Lung (tissue), 12 donors: ENCODE data around the gene MDFI. TPM values are rescaled to one million over a fixed set of nuclear protein-coding genes. Genes with fewer than 3 reads are reported as not detected.

ENCODE experiments used
- ATAC-seq: fragments of 200-7000 bp; cut with Tn5 transposase; one replicate; pipeline ENCODE4 v1.9.1; 2020; ENCODE audit warnings: moderate number of reproducible peaks; ENCODE audit not compliant: insufficient read depth, low FRiP score
- DNase-seq, 3 donors: peaks; one replicate each; pipeline ENCODE4 v3.0.0-alpha.2; 2013 to 2017
- H3K27ac ChIP-seq, 2 donors: one replicate each; pipeline ENCODE4 v1.5.1; 2013; ENCODE audit warnings: mild to moderate bottlenecking in 2 of 2, moderate library complexity in 2 of 2, control low read depth in 1 of 2, inconsistent platforms in 1 of 2, low read depth in 1 of 2, low read length in 1 of 2
- H3K27me3 ChIP-seq, 3 donors: one replicate each; pipeline ENCODE4 v1.5.1; 2013; ENCODE audit warnings: low read length in 2 of 3; ENCODE audit not compliant: control insufficient read depth in 3 of 3, insufficient read depth in 3 of 3
- H3K36me3 ChIP-seq, 4 donors: one replicate each; pipeline ENCODE4 v1.5.1; 2013; ENCODE audit warnings: low read length in 4 of 4, mild to moderate bottlenecking in 1 of 4, moderate library complexity in 1 of 4; ENCODE audit not compliant: control insufficient read depth in 4 of 4, insufficient read depth in 4 of 4
- H3K4me1 ChIP-seq, 5 donors: one replicate each; pipeline ENCODE4 v1.5.1; 2013; ENCODE audit warnings: low read length in 5 of 5, mild to moderate bottlenecking in 2 of 5, moderate library complexity in 1 of 5; ENCODE audit not compliant: control insufficient read depth in 5 of 5, insufficient read depth in 5 of 5
- H3K4me3 ChIP-seq: one replicate; pipeline ENCODE4 v1.5.1; 2013; ENCODE audit warnings: mild to moderate bottlenecking, control low read depth, moderate library complexity
- H3K9ac ChIP-seq, 2 donors: one replicate each; pipeline ENCODE4 v1.5.1; 2013; ENCODE audit warnings: low read length in 2 of 2, control low read depth in 1 of 2; ENCODE audit not compliant: insufficient read depth in 1 of 2
- H3K9me3 ChIP-seq, 4 donors: one replicate each; pipeline ENCODE4 v1.5.1; 2013; ENCODE audit warnings: low read length in 3 of 4, mild to moderate bottlenecking in 1 of 4, moderate library complexity in 1 of 4; ENCODE audit not compliant: control insufficient read depth in 4 of 4, insufficient read depth in 3 of 4
- WGBS, 2 donors: extraction: QIAGEN DNeasy Blood & Tissue Kit; methylation state at CpG; one replicate each; pipeline ENCODE4 v1.1.7; 2013; 5-methylcytosine and 5-hydroxymethylcytosine counted together
- polyA plus RNA-seq, 2 donors: library from polyadenylated mRNA; stranded (reverse); fragments of 200-250 nt; gene quantifications; one replicate each; pipeline ENCODE4 v1.2.1, GENCODE V29; 2013
- total RNA-seq, 2 donors: library from RNA; depleted of rRNA in 1 of 2; stranded (reverse); fragments of >200 nt in 1 of 2; gene quantifications; one replicate each; pipeline ENCODE4 v1.2.1, GENCODE V29; 2014 to 2021
- TF ChIP-seq, protein P1 (sequence below): IDR thresholded peaks from 2 replicates; pipeline ENCODE4 v1.5.1; 2012; ENCODE audit warnings: mild to moderate bottlenecking; ENCODE audit errors: control extremely low read depth, extremely low read depth
- donor health status: control.
- donor health status: control.
- donor health status: Bipolar disorder and iron deficiency.
- donor health status: healthy.
- donor health status: DM: yes; HTN: yes; CAD: no.

MDFI gene
- total and polyA plus RNA-seq, 4 donors: 16.4 to 36.4 (median 21.9) TPM

DNA sequence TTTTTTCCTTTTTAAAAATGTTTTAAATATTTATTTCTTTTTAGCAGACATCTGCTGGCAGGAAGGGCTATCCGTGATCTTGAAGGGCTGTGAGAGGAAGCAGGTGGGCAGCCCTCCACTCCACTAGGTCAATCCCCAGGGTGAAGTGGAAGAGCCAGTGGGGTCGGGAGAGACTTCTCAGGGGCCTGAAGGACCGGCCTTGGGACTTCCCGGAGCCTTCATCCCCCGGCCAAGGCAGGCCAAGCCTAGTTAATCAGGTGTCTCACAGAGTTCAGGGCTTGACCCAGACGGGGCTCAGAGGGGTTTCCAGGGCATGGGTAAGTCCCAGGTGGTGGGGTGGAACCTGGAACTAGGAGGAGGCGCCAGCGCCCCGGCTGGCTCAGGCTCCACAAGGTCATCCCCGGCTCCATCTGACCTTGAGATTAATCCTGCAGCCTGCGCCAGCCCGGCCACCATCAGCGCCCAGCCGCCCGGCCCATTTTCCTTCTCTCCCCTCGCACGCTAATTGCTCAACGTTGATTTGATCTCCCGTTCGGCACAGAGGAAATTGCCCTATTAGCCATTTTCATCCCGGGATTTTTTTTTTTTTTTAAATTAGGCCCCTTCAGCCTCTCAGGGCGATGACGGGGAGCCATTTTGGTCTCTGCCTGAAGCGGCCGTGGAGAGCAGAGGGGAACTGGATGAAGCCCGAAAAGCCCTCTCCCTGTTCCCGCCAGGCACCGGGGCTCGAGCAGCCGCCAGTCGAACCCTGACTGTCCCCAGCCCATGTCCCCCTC is 44.4 kb downstream of the MDFI start:
- Histone ChIP-seq H3K9me3 (no peaks in the 10 kb centered on the region), H3K27me3 (no peaks in the 10 kb centered on the region), H3K4me1 (peaks cover 0 to 20% (median 0%) of the 10 kb centered on the region in 5 donors), H3K27ac (peak overlapping the region in 1 of 2 donors; percentile 62), H3K4me3 (no peak overlapping the region), H3K9ac (peak overlapping the region in 1 of 2 donors; percentile 23), H3K36me3 (peaks cover 0 to 19% (median 3%) of the 10 kb centered on the region in 4 donors)
- ATAC-seq (no peak), DNase-seq (no peak)
- WGBS, 2 donors: 41 to 48% methylated on average over 31 of the region's 31 CpGs
- TF ChIP-seq, protein P1, sequence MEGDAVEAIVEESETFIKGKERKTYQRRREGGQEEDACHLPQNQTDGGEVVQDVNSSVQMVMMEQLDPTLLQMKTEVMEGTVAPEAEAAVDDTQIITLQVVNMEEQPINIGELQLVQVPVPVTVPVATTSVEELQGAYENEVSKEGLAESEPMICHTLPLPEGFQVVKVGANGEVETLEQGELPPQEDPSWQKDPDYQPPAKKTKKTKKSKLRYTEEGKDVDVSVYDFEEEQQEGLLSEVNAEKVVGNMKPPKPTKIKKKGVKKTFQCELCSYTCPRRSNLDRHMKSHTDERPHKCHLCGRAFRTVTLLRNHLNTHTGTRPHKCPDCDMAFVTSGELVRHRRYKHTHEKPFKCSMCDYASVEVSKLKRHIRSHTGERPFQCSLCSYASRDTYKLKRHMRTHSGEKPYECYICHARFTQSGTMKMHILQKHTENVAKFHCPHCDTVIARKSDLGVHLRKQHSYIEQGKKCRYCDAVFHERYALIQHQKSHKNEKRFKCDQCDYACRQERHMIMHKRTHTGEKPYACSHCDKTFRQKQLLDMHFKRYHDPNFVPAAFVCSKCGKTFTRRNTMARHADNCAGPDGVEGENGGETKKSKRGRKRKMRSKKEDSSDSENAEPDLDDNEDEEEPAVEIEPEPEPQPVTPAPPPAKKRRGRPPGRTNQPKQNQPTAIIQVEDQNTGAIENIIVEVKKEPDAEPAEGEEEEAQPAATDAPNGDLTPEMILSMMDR: no peak

DNA sequence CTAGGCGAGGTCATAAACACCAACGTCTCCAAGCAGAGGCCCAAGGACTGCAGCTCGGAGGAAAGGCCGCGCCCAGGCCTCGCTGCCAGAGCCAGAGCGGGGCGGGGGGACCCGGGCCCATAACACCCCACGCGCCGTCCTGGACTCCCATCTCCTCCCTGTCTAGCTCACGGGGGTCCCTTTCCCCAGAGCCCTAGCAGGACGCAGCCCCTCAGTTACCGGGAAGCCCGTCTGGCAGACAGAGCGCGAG is 44.9 kb downstream of the MDFI start:
- Histone ChIP-seq H3K9ac (peak overlapping the region in 1 of 2 donors; percentile 23), H3K27ac (peak overlapping the region in 1 of 2 donors; percentile 62), H3K36me3 (peaks cover 0 to 24% (median 4%) of the 10 kb centered on the region in 4 donors), H3K9me3 (no peaks in the 10 kb centered on the region), H3K27me3 (no peaks in the 10 kb centered on the region), H3K4me1 (peaks cover 0 to 20% (median 0%) of the 10 kb centered on the region in 5 donors), H3K4me3 (no peak overlapping the region)
- ATAC-seq (peak; percentile 14), DNase-seq (no peak)
- TF ChIP-seq, protein P1: no peak
- WGBS, 2 donors: 6 to 13% methylated on average over 18 of the region's 18 CpGs

DNA sequence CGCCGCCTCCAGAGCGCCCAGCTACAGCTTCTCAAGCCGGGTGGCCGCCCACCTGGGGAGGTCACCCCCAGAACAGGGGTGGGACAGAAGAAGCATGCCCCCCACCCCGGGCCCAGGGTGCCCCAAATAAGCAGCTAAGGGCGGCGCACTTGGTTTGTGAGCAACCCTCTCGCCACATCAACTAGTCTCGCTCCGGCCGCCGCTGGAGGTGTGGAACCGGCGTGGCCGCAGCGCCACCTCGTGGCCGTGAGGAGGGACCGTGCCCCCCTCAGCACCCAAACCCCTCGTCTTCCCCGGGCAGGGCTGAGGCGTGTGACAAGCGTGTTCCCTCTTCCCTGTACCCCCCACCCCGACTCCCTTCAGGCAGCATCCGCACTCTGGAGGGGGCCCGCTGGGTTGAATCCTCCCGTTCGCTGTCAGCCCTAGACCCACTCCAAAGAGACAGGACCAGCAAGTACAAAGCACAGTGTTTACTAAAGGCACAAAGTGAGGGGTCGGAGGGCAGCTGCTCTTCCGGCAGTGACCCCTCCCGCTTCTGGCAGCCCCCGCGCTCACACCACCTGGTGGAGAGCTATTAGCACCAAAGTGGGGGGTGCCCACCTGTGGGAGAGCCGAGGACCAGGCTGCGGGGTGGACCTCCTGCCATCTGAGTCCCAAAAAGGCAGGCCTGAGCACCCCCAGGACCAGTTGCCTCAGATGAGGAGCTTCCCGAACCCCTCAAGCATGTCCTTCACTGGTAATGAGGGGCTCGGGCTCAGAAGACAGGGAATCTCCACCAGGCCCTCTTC is 45.4 kb downstream of the MDFI start:
- Histone ChIP-seq H3K36me3 (peaks cover 0 to 27% (median 5%) of the 10 kb centered on the region in 4 donors), H3K4me1 (peaks cover 0 to 20% (median 0%) of the 10 kb centered on the region in 5 donors), H3K27me3 (no peaks in the 10 kb centered on the region), H3K4me3 (no peak overlapping the region), H3K9ac (no peak overlapping the region), H3K9me3 (no peaks in the 10 kb centered on the region), H3K27ac (peak overlapping the region in 1 of 2 donors; percentile 62)
- TF ChIP-seq, protein P1: peak; percentile 88
- DNase-seq: peak; percentile 80 to 88 (median 84)
- peak; percentile 73 for ATAC-seq
- 11 to 13% methylated on average over 38 of the region's 38 CpGs for WGBS, 2 donors
